ENCODE data around the gene NINL. TPM values are rescaled to one million over a fixed set of nuclear protein-coding genes. Genes with fewer than 3 reads are reported as not detected.

Gene NINL
- total and polyA plus RNA-seq, 4 donors: 1.9 to 3.6 (median 2.8) TPM

DNA sequence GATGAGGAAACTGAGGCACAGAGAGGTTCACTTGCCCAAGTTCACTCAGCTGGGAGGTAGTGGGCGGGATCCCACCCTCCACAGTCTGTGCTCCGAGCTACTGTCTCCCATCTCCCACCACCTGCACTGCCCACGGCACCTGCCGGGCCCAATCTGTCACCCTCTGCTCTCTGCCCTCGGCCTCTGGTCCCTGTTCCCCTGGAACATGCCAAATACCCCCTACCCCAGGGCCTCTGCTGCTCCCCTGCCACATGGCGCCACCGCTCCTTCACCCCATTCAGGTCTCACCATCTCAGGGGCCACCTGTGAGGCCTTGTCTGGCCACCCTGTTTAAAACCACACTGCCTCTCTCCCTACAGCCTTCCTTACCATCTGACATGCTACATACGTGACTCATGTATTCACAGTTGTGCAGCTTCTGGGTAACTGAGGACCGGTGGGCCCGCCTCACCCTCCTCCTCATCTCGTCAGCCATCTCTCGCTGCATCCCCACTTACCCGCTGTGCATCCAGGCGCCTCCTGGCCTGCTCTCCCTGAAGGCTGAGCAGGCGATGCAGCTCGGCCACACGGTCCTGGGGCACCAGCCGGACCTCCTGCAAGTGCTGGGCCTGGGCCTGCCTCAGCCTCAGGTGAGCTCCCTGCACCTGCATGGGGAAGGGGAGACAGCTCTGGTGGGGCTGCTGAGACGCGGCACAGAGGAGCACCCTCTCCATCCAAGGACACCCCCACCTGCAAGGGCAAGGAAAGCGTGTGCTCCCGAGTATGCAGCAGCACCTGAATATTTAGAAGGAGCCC, 127.2 kb downstream of the NINL start:
- WGBS: 94% methylated on average over 22 of the region's 22 CpGs

DNA sequence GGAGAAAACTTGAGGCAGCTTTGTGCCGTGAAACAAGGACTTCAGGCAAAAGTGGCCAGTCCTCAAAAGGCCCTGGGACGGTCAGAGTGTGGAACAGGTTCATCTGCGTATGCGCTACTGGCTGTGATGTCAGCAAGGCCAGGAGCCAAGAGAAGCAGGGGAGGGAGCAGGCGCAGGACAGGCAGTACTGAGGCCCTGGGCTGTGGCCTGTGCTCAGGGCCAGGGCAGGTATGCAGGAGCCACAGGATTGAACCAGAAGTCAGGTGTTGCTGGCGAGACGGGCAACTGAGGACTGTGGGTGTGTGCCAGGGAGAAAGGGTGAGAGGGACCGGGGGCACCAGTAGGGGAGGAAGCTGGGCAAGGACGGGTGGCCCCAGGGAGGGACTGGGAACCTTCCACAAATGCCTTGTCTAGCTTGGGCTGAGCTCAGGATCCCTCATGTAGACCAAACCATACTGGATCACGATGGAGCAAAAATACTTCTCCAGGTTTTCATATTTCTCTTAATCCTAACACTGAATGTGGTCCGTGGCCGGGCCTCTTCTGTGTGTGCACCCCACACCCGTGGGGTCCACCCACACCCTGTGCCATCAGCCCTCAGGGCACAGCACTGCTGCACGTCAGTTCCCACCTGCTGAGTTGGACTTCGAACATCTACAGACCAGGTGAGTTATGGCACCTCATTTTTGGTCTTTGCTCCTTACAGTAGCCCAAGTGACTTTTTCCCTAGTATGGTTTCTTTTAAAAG, 131.0 kb downstream of the NINL start:
- H3K27ac ChIP-seq (ENCODE audit: low read depth in 1 of 2, low read length in 2 of 2): no peak overlapping the region
- no peak for DNase-seq (ENCODE audit: low spot score)
- no peaks in the 10 kb centered on the region for H3K4me1 ChIP-seq (ENCODE audit: control insufficient read depth in 4 of 4, insufficient read depth in 4 of 4, low read length in 3 of 4)
- peaks cover 3 to 45% (median 15%) of the 10 kb centered on the region in 4 donors for H3K36me3 ChIP-seq (ENCODE audit: control insufficient read depth in 4 of 4, insufficient read depth in 3 of 4, low read depth in 1 of 4, low read length in 3 of 4)
- no peak overlapping the region for H3K9ac ChIP-seq (ENCODE audit: low read depth in 1 of 2, low read length in 2 of 2)
- no peak overlapping the region for H3K4me3 ChIP-seq (ENCODE audit: low read depth in 1 of 3, low read length in 3 of 3)
- 96% methylated on average over 15 of the region's 15 CpGs for whole genome bisulfite sequencing
- H3K9me3 ChIP-seq (ENCODE audit: control insufficient read depth in 4 of 4, low read length in 3 of 4): no peaks in the 10 kb centered on the region
- no peaks in the 10 kb centered on the region for H3K27me3 ChIP-seq (ENCODE audit: control insufficient read depth in 4 of 4, insufficient read depth in 4 of 4, low read length in 3 of 4)
- TF ChIP-seq NR2F2 (IDR thresholded peaks at IDR 0.05): no peak
- TF ChIP-seq FOXA1 (IDR thresholded peaks at IDR 0.05): no peak
- no peak for TF ChIP-seq FOXA2 (IDR thresholded peaks at IDR 0.05)
- no peak for TF ChIP-seq YY1 (IDR thresholded peaks at IDR 0.05)
- TF ChIP-seq, protein P1, sequence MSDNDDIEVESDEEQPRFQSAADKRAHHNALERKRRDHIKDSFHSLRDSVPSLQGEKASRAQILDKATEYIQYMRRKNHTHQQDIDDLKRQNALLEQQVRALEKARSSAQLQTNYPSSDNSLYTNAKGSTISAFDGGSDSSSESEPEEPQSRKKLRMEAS (IDR thresholded peaks at IDR 0.05): no peak
- no peak for TF ChIP-seq HNF4A (conservative IDR thresholded peaks at IDR 0.05)
- TF ChIP-seq, protein P2, sequence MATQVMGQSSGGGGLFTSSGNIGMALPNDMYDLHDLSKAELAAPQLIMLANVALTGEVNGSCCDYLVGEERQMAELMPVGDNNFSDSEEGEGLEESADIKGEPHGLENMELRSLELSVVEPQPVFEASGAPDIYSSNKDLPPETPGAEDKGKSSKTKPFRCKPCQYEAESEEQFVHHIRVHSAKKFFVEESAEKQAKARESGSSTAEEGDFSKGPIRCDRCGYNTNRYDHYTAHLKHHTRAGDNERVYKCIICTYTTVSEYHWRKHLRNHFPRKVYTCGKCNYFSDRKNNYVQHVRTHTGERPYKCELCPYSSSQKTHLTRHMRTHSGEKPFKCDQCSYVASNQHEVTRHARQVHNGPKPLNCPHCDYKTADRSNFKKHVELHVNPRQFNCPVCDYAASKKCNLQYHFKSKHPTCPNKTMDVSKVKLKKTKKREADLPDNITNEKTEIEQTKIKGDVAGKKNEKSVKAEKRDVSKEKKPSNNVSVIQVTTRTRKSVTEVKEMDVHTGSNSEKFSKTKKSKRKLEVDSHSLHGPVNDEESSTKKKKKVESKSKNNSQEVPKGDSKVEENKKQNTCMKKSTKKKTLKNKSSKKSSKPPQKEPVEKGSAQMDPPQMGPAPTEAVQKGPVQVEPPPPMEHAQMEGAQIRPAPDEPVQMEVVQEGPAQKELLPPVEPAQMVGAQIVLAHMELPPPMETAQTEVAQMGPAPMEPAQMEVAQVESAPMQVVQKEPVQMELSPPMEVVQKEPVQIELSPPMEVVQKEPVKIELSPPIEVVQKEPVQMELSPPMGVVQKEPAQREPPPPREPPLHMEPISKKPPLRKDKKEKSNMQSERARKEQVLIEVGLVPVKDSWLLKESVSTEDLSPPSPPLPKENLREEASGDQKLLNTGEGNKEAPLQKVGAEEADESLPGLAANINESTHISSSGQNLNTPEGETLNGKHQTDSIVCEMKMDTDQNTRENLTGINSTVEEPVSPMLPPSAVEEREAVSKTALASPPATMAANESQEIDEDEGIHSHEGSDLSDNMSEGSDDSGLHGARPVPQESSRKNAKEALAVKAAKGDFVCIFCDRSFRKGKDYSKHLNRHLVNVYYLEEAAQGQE (IDR thresholded peaks at IDR 0.05): no peak
- TF ChIP-seq GABPA (IDR thresholded peaks at IDR 0.05 in 1 of 2, conservative IDR thresholded peaks at IDR 0.05 in 1 of 2): no peak
- no peak for TF ChIP-seq SP1 (IDR thresholded peaks at IDR 0.05)
- TF ChIP-seq, protein P3, sequence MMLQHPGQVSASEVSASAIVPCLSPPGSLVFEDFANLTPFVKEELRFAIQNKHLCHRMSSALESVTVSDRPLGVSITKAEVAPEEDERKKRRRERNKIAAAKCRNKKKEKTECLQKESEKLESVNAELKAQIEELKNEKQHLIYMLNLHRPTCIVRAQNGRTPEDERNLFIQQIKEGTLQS (IDR thresholded peaks at IDR 0.05): no peak
- TF ChIP-seq TAF1 (conservative IDR thresholded peaks at IDR 0.05): no peak
- TF ChIP-seq JUND (IDR thresholded peaks at IDR 0.05): no peak
- TF ChIP-seq RAD21 (IDR thresholded peaks at IDR 0.05): no peak

More for the DNA sequence above, 127.2 kb downstream of the NINL start:
- Histone ChIP-seq H3K9ac (ENCODE audit: low read depth in 1 of 2, low read length in 2 of 2) (no peak overlapping the region), H3K4me1 (ENCODE audit: control insufficient read depth in 4 of 4, insufficient read depth in 4 of 4, low read length in 3 of 4) (no peaks in the 10 kb centered on the region), H3K36me3 (ENCODE audit: control insufficient read depth in 4 of 4, insufficient read depth in 3 of 4, low read depth in 1 of 4, low read length in 3 of 4) (peaks cover 0 to 54% (median 16%) of the 10 kb centered on the region in 4 donors), H3K27me3 (ENCODE audit: control insufficient read depth in 4 of 4, insufficient read depth in 4 of 4, low read length in 3 of 4) (no peaks in the 10 kb centered on the region), H3K9me3 (ENCODE audit: control insufficient read depth in 4 of 4, low read length in 3 of 4) (no peaks in the 10 kb centered on the region), H3K27ac (ENCODE audit: low read depth in 1 of 2, low read length in 2 of 2) (no peak overlapping the region), H3K4me3 (ENCODE audit: low read depth in 1 of 3, low read length in 3 of 3) (no peak overlapping the region)
- DNase-seq (ENCODE audit: low spot score): no peak
- TF ChIP-seq, protein P4, sequence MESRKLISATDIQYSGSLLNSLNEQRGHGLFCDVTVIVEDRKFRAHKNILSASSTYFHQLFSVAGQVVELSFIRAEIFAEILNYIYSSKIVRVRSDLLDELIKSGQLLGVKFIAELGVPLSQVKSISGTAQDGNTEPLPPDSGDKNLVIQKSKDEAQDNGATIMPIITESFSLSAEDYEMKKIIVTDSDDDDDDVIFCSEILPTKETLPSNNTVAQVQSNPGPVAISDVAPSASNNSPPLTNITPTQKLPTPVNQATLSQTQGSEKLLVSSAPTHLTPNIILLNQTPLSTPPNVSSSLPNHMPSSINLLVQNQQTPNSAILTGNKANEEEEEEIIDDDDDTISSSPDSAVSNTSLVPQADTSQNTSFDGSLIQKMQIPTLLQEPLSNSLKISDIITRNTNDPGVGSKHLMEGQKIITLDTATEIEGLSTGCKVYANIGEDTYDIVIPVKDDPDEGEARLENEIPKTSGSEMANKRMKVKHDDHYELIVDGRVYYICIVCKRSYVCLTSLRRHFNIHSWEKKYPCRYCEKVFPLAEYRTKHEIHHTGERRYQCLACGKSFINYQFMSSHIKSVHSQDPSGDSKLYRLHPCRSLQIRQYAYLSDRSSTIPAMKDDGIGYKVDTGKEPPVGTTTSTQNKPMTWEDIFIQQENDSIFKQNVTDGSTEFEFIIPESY (IDR thresholded peaks at IDR 0.05): no peak
- TF ChIP-seq HNF4A (conservative IDR thresholded peaks at IDR 0.05) (no peak), RXRA (IDR thresholded peaks at IDR 0.05) (no peak), SP1 (IDR thresholded peaks at IDR 0.05) (no peak), GABPA (IDR thresholded peaks at IDR 0.05 in 1 of 2, conservative IDR thresholded peaks at IDR 0.05 in 1 of 2) (no peak), JUND (IDR thresholded peaks at IDR 0.05) (no peak), EGR1 (IDR thresholded peaks at IDR 0.05; ENCODE audit: low read depth in 2 of 2) (no peak), FOXA2 (IDR thresholded peaks at IDR 0.05) (no peak), YY1 (IDR thresholded peaks at IDR 0.05) (no peak), NR2F2 (IDR thresholded peaks at IDR 0.05) (no peak), RAD21 (IDR thresholded peaks at IDR 0.05) (no peak), FOXA1 (IDR thresholded peaks at IDR 0.05) (no peak)
- TF ChIP-seq, protein P2 (IDR thresholded peaks at IDR 0.05): no peak
- TF ChIP-seq, protein P1 (IDR thresholded peaks at IDR 0.05): no peak

Measured in liver (tissue), 9 donors.